GM19043 (cell line): Measurements from ENCODE around the gene LRP1B.
A peak's percentile ranks its signal among the peaks of the same experiment; 100 is the strongest.

Source experiments
- ATAC-seq: cut with Tn5 transposase; IDR thresholded peaks from one replicate; pipeline ENCODE4 v1.9.1; 2021; ENCODE audit warnings: low read depth; ENCODE audit not compliant: unreplicated experiment

Gene LRP1B

DNA sequence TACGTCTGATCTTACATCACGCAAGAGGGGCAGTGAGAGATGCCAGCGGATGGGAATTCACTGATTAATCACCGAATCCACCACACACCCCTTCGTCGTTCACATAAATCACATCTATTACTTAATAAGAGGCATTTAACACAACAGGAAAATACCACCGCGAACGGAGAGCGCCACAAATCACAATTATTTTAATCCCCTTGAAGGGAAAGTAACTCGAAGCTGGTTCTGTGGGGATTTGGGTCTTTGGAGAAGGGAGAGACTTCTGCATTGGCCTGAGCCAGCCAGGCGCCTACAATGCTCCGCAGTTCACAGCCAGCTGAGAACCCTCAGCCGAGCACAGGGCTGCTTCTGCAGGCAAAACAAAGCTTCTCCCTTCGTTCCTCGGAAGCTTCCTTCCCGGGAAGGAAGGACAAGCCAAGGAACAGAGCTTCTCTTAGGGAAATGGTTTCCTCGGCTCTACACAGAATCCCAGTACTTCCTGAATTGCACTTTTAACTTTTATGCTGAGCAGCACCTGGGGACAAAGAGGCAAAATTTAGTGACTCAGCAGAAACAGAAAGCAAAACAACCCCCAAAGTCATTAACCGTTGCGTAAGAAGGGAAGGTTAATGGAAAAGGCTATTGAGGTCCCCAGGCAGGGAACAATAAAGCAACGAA, at the start of gene LRP1B:
TSS of gene LRP1B (minus strand) at position 7 of the 660 bp plus-strand sequence. CDS start 287 bp downstream, outside the sequence.
- ATAC-seq = peak; percentile 46

GRCh38 chr2:142179686-142180085, 48.9 kb upstream of the LRP1B start:
- no peak for ATAC-seq

GRCh38 chr2:142178604-142179003, 47.8 kb upstream of the LRP1B start:
- no peak for ATAC-seq

DNA sequence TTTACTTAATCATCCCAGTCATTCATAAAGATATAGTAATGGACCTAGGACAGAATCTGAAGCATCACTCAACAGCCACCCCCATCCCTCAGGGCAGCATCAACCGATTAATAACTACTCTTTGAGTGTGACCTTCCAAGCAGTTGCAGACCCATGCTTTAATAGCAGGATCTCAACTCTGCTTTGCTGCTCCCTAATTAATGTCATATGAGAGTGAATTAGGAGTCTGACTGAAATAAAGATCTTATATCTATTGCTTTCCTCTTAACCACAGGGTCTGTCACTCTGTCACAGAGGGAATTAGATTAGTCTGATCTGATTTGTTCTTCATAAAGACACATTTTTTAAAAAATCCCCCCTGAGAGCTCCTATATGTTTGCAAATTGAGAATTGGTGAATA, 46.1 kb upstream of the LRP1B start:
- ATAC-seq = no peak

- ATAC-seq = no peak
These were observed 45.1 kb upstream of the LRP1B start for GRCh38 chr2:142175813-142176338.

- ATAC-seq = no peak
These were observed 43.4 kb upstream of the LRP1B start for GRCh38 chr2:142174176-142174575.

- ATAC-seq = no peak
These were observed 40.0 kb upstream of the LRP1B start for GRCh38 chr2:142170847-142171246.

DNA sequence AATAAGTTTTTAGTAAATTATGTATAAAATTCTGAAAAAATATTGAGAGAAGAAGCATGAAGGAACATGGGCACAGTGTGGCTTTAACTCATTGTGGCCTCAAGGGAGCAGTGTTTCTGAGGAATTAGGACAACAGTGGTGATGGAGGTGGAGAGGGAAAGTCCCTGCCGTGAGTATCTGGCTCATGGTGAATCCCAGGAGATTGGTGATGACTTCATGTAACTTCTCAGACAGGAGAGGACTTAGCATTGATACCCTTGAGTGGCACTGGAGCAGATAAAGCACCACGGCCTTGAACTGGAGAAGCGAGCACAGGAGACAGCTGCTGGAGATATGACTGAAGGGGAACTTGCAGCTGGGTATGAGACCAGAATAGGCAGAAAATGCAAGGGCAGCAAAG, 35.0 kb upstream of the LRP1B start:
- ATAC-seq = peak; percentile 93

GRCh38 chr2:142153601-142154000, 22.8 kb upstream of the LRP1B start:
- ATAC-seq = no peak

DNA sequence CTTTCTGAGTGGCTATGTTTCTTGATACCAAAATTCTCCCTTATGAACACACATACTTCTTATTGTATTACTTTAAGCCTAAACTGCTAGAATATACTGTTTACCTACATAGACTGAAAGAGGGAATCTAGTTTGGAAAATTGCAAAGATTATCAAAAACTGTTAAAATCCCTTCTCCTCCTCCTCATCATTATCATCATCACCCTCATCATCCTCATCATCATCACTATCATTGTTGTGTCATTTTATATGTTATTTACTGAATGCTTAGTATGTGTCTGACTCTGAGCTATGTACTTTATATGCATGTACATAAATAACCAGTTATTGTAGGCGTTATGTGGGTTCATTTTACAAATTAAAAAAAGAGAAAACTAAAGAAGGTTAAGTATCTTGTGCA, 19.6 kb upstream of the LRP1B start:
- ATAC-seq = no peak

DNA sequence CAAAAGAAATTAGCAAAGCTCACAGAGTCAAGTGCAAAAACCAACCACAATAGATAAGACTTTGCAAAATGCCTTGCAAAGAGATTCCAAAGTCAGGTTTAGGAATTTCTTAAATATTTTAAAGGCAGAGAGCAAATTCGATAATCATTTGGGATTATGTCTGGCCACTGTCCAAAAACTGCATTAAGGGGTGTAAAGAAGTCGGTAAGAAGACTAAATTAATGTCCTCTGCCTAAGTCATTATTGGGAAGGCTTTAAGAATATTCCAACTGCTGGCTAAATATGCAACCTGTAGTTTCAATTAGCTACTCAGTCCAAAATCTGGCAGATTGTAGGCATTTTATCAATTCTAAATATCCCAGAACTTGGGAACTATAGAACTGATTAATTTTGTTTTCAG, 13.7 kb upstream of the LRP1B start:
- ATAC-seq = no peak

DNA sequence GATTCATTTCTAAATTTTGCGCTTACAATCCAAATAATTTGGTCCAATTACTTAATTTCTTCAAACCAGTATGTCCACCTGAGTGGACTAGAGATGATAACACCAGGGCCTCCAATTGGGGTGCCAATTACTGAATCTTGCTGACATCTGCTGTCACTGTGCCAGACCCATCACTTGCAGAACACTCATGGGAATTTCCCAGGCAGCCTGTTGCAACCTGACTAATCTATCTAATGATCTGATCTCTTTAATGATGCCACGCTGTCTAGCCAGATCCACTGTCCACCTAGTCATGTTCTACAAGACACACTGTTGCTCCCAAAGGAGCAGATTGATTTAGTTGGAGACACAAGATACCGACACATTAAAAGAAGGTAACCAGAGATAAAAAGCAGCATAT, 11.8 kb upstream of the LRP1B start:
- ATAC-seq = no peak

DNA sequence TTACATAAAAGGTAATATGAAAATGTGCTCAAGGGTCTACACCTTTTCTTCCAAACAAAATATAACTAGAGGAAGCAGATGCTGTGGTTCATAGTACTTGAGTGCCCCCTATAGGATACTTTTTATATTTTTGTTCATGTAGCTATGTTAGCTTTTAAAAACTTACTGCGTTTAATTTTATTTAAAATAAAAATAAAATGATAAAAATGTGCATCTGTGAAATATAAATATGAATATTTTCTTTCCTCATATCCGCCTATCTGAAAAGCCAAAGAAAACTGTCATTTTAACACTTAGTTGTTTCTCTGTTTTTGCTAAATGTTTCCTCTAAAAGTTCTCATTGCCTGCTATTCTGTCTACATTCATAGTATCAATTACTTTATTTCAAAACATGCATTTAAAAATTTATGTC, 9.6 kb upstream of the LRP1B start:
- no peak for ATAC-seq

- no peak for ATAC-seq
These were observed 8.6 kb upstream of the LRP1B start for GRCh38 chr2:142139384-142139783.

DNA sequence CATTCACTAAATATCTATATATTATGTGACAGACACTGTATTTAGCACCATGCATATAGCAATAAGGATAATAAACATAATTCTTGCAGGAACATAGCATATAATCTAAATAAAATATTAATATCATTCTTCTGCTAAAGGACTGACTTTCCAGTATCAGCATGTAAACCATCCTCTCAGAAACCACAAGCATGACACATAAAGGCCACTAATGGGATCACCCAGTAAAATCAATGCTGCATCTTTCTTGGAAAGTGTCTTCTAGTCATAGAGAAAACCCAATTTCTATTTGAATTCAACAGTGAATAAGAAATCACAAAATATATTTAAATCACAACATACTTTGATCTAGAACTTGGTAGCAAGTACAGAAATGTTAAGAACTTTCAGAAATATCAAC, 5.8 kb upstream of the LRP1B start:
- ATAC-seq = no peak

DNA sequence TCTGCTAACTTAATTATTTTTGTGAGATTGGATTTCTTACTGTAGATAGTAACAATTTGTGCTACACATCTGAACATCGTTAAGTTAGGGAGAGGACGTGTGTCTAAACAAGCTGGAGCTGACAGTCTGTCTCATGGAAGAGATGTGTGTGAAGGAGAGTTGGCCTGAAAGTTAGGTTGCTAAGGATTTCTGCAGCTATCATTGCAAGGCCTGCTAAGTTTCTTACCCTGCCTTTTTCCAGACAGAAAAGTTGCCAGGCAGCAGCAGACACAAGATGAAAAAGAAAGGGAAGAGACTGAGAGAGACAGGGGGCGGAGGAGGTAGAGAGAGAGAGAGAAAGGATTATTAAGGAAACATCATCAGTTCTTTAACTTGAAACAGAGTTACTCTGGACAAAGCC, 4.1 kb upstream of the LRP1B start:
- no peak for ATAC-seq

DNA sequence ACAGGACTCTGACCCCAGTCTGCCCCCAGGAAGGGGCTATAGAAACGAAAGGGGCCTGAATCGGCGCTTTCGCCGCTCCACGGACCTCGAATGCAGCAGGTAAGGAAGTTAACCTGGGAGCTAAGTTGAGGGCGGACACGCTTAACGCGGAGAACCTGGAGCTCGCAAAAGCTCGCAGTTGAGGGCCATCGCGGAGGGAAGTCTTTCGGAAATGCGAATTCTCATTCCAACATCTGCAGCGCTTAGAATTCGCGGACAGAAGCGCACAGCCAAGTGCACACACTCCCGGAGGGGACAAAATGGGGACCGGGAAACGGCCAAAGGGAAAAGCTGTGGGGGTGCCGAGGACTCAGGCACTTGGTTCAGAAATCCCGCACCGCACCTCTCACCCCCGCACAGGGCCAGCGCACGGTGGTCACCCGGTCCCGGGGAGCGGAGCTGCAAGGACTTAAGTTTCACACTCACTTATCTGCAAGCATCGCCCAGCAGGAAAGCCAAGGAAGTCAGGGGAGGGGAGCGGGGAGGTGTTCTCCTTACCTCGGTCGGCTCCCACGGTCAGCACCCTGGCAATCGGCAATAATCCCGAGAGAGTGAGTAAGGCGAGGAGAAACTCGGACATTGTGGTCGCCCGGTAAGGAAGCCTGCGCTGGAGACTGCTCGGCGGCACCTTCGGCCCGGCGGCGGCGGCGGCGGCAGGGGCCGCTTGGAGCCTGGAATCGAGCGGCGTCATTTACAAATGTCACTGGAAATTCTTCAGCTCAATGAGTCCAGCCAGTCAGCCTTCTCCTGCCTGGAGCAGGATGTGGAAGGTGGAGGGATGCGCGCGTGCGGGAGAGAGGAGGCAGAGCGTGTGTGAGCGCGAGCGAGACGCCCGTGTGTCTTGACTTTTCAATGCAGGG, 456 bp downstream of the LRP1B start:
- ATAC-seq = peak; percentile 4

DNA sequence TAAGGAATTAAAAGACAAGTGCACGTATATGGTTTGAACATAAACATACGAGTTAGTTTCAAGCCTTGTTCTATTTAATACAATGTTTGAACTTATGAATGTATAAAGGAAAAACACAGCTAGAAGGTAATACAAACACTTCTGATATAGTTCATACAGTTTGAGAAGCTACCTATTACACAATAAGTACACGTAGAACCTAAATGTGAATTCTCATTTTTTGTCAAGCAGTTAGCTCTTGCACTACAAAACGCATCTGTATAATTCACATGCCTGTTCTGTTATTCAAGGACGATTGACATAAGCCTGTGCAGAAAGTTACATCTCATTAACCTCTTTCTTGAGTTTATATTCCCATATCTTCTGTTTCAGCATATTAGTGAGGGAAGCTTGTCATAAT, 2.7 kb downstream of the LRP1B start:
- no peak for ATAC-seq

DNA sequence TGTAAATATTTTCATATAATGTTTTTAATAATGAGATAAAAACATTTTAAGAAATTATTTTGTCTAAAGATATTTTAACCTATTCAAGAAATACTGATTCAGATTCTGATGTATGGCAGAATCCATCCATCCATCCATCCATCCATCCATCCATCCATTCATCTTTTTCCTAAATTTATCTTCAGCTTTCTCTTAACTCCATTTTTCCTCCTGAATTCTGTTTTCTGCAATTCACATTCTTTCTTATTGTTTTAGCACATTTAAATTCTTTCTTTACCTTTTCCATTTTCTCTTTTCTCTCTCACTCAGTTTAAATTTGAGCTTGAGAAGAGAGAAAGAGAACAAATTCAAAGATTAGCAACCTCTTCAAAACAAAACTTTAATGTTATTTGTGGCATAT, 3.6 kb downstream of the LRP1B start:
- ATAC-seq = no peak

GRCh38 chr2:142124706-142125105, 6.1 kb downstream of the LRP1B start:
- no peak for ATAC-seq

DNA sequence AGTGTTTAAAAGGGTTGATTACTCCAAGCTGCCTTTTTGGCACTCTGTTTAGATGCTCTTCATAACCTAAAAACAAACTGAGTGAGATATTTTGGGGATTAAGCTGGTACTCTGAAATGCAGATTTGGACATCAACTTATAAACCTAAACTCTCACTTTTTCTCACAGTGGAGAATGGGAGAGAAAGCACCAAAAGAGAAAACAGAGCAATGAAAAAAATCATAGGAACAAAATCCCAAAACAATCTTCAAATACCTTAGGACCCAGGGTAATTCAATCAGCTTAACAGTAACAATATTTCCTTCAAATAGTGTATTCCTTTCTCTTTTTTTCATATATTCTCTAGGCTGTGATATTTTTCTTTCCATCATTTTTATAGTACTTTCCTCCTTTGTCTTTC, 11.5 kb downstream of the LRP1B start:
- no peak for ATAC-seq

GRCh38 chr2:142112757-142113221, 18.0 kb downstream of the LRP1B start:
- no peak for ATAC-seq
